ENCODE measurements around the gene MYNN. TPM values are rescaled to one million over a fixed set of nuclear protein-coding genes. Genes with fewer than 3 reads are reported as not detected.

Gene MYNN
- total RNA-seq, 1 experiment from 2014 or later, result 12.9 TPM

DNA sequence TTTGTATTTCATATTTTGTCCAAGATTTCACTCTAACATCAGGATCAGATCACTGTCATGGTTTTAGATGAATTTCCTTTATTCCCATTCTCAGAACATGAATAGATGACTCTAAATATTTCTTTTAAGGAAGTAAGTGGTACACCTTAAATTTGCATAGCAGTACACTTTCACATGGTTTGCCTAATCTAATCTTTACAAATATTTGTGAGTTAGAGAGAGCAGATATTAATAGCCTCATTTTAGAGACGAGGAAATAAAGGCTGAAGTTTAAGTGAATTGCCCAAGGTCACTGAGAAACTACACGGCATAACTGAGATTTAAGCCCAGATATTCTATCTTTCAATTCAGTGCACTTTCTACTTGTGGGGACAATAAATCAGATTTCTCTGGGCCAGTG is 22.5 kb upstream of the MYNN start:
- Histone ChIP-seq H3K9me3 (ENCODE audit: low read length) (no peaks in the 10 kb centered on the region), H3K27me3 (ENCODE audit: low read length) (no peaks in the 10 kb centered on the region), H3F3A (ENCODE audit: low read length, unreplicated experiment) (no peaks in the 10 kb centered on the region), H3K4me3 (ENCODE audit: low read length) (no peak overlapping the region), H4K20me1 (ENCODE audit: low read length) (no peaks in the 10 kb centered on the region), H3K9me2 (replicated peaks; ENCODE audit: low read length) (0 out of 2 replicates have a peak, but pooled peaks cover 3% of the 10 kb centered on the region), H2AFZ (ENCODE audit: low read length) (no peak overlapping the region), H3K4me2 (ENCODE audit: low read length) (no peak overlapping the region), H3K79me2 (ENCODE audit: low read length) (no peaks in the 10 kb centered on the region), H3K4me1 (ENCODE audit: insufficient read depth, low read length) (peaks cover 19% of the 10 kb centered on the region), H3K36me3 (ENCODE audit: low read depth, low read length) (no peaks in the 10 kb centered on the region), H3K9ac (ENCODE audit: low read length) (no peak overlapping the region), H3K27ac (ENCODE audit: low read length) (no peak overlapping the region)
- BruUV-seq (replicated peaks), result no TSS peak
- ChIA-PET POLR2A (ENCODE audit: unreplicated experiment) (no interaction called here), CTCF (no interaction called here)
- ATAC-seq (no peak), DNase-seq (no peak)
- intact Hi-C loops (cut with micrococcal nuclease), result no loop called here
- no peak for TF ChIP-seq EZH2 (IDR thresholded peaks at IDR 0.05; ENCODE audit: low read length, unreplicated experiment)
- TF ChIP-seq, protein P1, sequence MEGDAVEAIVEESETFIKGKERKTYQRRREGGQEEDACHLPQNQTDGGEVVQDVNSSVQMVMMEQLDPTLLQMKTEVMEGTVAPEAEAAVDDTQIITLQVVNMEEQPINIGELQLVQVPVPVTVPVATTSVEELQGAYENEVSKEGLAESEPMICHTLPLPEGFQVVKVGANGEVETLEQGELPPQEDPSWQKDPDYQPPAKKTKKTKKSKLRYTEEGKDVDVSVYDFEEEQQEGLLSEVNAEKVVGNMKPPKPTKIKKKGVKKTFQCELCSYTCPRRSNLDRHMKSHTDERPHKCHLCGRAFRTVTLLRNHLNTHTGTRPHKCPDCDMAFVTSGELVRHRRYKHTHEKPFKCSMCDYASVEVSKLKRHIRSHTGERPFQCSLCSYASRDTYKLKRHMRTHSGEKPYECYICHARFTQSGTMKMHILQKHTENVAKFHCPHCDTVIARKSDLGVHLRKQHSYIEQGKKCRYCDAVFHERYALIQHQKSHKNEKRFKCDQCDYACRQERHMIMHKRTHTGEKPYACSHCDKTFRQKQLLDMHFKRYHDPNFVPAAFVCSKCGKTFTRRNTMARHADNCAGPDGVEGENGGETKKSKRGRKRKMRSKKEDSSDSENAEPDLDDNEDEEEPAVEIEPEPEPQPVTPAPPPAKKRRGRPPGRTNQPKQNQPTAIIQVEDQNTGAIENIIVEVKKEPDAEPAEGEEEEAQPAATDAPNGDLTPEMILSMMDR (conservative IDR thresholded peaks at IDR 0.05; ENCODE audit: low read depth, low read length), result no peak
- no peak for TF ChIP-seq EZH2phosphoT487 (IDR thresholded peaks at IDR 0.05; ENCODE audit: borderline replicate concordance, low read length)

- intact Hi-C loops (cut with micrococcal nuclease), result no loop called here
- no peak for ATAC-seq
- Histone ChIP-seq H3F3A (ENCODE audit: low read length, unreplicated experiment) (no peaks in the 10 kb centered on the region), H3K9ac (ENCODE audit: low read length) (no peak overlapping the region), H3K27me3 (ENCODE audit: low read length) (no peaks in the 10 kb centered on the region), H3K4me1 (ENCODE audit: insufficient read depth, low read length) (peaks cover 19% of the 10 kb centered on the region), H4K20me1 (ENCODE audit: low read length) (no peaks in the 10 kb centered on the region), H2AFZ (ENCODE audit: low read length) (no peak overlapping the region), H3K4me3 (ENCODE audit: low read length) (no peak overlapping the region), H3K27ac (ENCODE audit: low read length) (no peak overlapping the region), H3K36me3 (ENCODE audit: low read depth, low read length) (no peaks in the 10 kb centered on the region), H3K9me3 (ENCODE audit: low read length) (no peaks in the 10 kb centered on the region), H3K4me2 (ENCODE audit: low read length) (no peak overlapping the region), H3K79me2 (ENCODE audit: low read length) (no peaks in the 10 kb centered on the region), H3K9me2 (replicated peaks; ENCODE audit: low read length) (0 out of 2 replicates have a peak, but pooled peaks cover 3% of the 10 kb centered on the region)
- no peak for DNase-seq
- ChIA-PET POLR2A (ENCODE audit: unreplicated experiment) (no interaction called here), CTCF (no interaction called here)
- TF ChIP-seq, protein P1 (conservative IDR thresholded peaks at IDR 0.05; ENCODE audit: low read depth, low read length), result no peak
- BruUV-seq (replicated peaks), result no TSS peak
These were observed 21.3 kb upstream of the MYNN start for GRCh38 chr3:169751875-169752274.

GRCh38 chr3:169754711-169755110 is 18.5 kb upstream of the MYNN start:
- Histone ChIP-seq H3K9me3 (ENCODE audit: low read length) (no peaks in the 10 kb centered on the region), H3K79me2 (ENCODE audit: low read length) (no peaks in the 10 kb centered on the region), H3K27ac (ENCODE audit: low read length) (no peak overlapping the region), H3K4me1 (ENCODE audit: insufficient read depth, low read length) (peaks cover 20% of the 10 kb centered on the region), H3K36me3 (ENCODE audit: low read depth, low read length) (no peaks in the 10 kb centered on the region), H3K9ac (ENCODE audit: low read length) (no peak overlapping the region), H3K4me3 (ENCODE audit: low read length) (no peak overlapping the region), H3F3A (ENCODE audit: low read length, unreplicated experiment) (no peaks in the 10 kb centered on the region), H3K9me2 (replicated peaks; ENCODE audit: low read length) (0 out of 2 replicates have a peak, but pooled peaks cover 3% of the 10 kb centered on the region), H3K4me2 (ENCODE audit: low read length) (no peak overlapping the region), H2AFZ (ENCODE audit: low read length) (0 out of 2 replicates have a peak overlapping the region, but pooled peaks have one; percentile 29), H4K20me1 (ENCODE audit: low read length) (no peaks in the 10 kb centered on the region), H3K27me3 (ENCODE audit: low read length) (no peaks in the 10 kb centered on the region)
- no TSS peak for BruUV-seq (replicated peaks)
- ChIA-PET CTCF (no interaction called here), POLR2A (ENCODE audit: unreplicated experiment) (no interaction called here)
- TF ChIP-seq, protein P1 (conservative IDR thresholded peaks at IDR 0.05; ENCODE audit: low read depth, low read length), result no peak
- TF ChIP-seq EZH2 (IDR thresholded peaks at IDR 0.05; ENCODE audit: low read length, unreplicated experiment) (no peak), EZH2phosphoT487 (IDR thresholded peaks at IDR 0.05; ENCODE audit: borderline replicate concordance, low read length) (no peak)
- ATAC-seq, result no peak
- DNase-seq, result peak; percentile 47
- intact Hi-C loops (cut with micrococcal nuclease), result no loop called here
